GM15510 (cell line): Measurements from ENCODE around the gene BOLA2.
"Not testable (repeated sequence)": the region's sequence is repeated elsewhere in the genome, so short reads cannot be mapped to it uniquely, and the experiment has no call there.

Experiments
- POLR2A ChIP-seq: IDR thresholded peaks from 3 replicates; pipeline ENCODE4 v1.6.1; 2011; ENCODE audit warnings: borderline replicate concordance; ENCODE audit not compliant: insufficient read length; ENCODE audit errors: extremely low read depth

BOLA2 gene

GRCh38 chr16:29454269-29454668 is at the start of gene BOLA2, which contains the start of gene SLX1B:
TSS of gene BOLA2 (minus strand) at chr16:29454351. CDS start at chr16:29454253, 98 bp downstream.
TSS of gene SLX1B (plus strand) at chr16:29454533.
- not testable (repeated sequence) for TF ChIP-seq POLR2A

DNA sequence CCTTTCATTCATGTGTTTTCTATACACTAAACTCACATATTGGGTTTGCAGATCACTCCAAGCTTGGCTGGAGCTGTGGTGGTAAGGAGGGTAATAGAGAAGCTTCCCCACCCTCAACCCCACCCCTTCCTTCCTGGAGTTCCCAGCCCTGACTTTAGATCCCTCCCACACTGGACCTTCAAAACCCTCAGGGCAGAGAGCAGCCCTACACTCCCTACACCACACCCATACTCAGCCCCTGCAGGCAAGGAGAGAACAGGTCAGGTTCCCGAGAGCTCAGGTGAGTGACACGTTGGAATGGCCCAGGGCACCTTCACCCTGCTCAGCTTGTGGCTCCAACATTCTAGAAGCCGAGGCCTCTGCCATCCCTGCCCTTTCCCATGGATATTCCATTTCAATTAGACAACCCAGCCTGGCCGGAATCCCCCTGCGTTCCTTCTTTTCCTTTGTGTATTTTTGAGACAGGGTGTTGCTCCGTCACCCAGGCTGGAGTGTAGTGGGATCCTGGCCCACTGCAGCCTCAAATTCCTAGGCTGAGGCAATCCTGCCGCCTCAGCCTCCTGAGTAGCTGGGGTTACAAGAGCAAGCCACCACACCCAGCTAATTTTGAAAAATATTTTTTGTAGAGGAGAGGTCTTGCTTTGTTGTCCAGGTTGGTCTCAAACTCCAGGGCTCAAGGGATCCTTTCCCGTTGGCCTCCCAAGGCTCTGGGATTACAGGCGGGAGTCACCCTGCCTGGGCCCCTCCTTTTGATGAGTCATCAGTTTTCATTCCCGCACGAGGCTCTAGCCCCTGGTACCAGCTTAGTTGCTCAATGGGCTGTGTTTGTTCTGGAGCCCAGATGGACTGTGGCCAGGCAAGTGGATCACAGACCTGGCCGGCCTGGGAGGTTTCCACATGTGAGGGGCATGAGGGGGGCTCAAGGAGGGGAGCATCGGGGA is 5.8 kb upstream of the BOLA2 start, which contains the start of gene SULT1A4:
TSS of gene SULT1A4 (plus strand) at position 208 of the 941 bp plus-strand sequence. CDS start 1,473 bp downstream, outside the sequence.
- not testable (repeated sequence) for TF ChIP-seq POLR2A
